K562 (cell line): Measurements from ENCODE around the gene IQCE. TPM values are rescaled to one million over a fixed set of nuclear protein-coding genes. Genes with fewer than 3 reads are reported as not detected.

Source experiments
- ARID4B ChIP-seq: sonication (generic); formaldehyde crosslinking; IDR thresholded peaks from 2 replicates; pipeline ENCODE4 v1.8.0; 2022; ENCODE audit warnings: mild to moderate bottlenecking, missing genetic modification reagents
- KLF16 ChIP-seq: IDR thresholded peaks from 2 replicates; pipeline ENCODE4 v1.6.1; 2016; ENCODE audit warnings: antibody characterized with exemption
- MAFK ChIP-seq: IDR thresholded peaks from 2 replicates; pipeline ENCODE4 v1.6.1; 2011; ENCODE audit warnings: low read length, improper control_type of control experiment
- NFE2 ChIP-seq: IDR thresholded peaks from 2 replicates; pipeline ENCODE4 v1.6.1; 2014; ENCODE audit warnings: antibody characterized with exemption, low read depth
- PHF21A ChIP-seq: fragments of 450-650 bp; IDR thresholded peaks from 2 replicates; pipeline ENCODE4 v1.6.1; 2017; ENCODE audit warnings: low read depth, borderline replicate concordance
- PRPF4 ChIP-seq: fragments of 200-400 bp; formaldehyde crosslinking; IDR thresholded peaks from one replicate; pipeline ENCODE4 v1.6.1; 2017; ENCODE audit warnings: low read length, low read depth, mild to moderate bottlenecking; ENCODE audit not compliant: insufficient read depth, poor library complexity, severe bottlenecking
- SMARCA5 ChIP-seq: fragments of 450-650 bp; IDR thresholded peaks from 2 replicates; pipeline ENCODE4 v1.6.1; 2016
- SMARCE1 ChIP-seq: fragments of 450-650 bp; IDR thresholded peaks from 2 replicates; pipeline ENCODE4 v1.7.1; 2016; ENCODE audit warnings: mild to moderate bottlenecking
- SNRNP70 ChIP-seq: fragments of 200-400 bp; formaldehyde crosslinking; optimal IDR thresholded peaks from 2 replicates; pipeline ENCODE3; 2017; ENCODE audit warnings: low read depth, low read length
- TARDBP ChIP-seq: fragments of 450-650 bp; IDR thresholded peaks from 2 replicates; pipeline ENCODE4 v1.6.1; 2016
- ZFP36 ChIP-seq: fragments of 150-350 bp; IDR thresholded peaks from 2 replicates; pipeline ENCODE4 v1.6.1; 2018; ENCODE audit warnings: low read length, low read depth; ENCODE audit not compliant: partially characterized antibody
- ZNF146 ChIP-seq: IDR thresholded peaks from one replicate; pipeline ENCODE4 v1.6.1; 2018; ENCODE audit warnings: missing compliant biosample characterization; ENCODE audit not compliant: unreplicated experiment
- ZNF407 ChIP-seq: fragments of 450-650 bp; IDR thresholded peaks from 2 replicates; pipeline ENCODE4 v1.6.1; 2016; ENCODE audit warnings: low read depth
- ZNF77 ChIP-seq: fragments of 250-450 bp; sonication (Bioruptor Pico); IDR thresholded peaks from 2 replicates; pipeline ENCODE4 v1.5.0; 2020
- polyA plus RNA-seq, 8 experiments: library from polyadenylated mRNA; depleted of rRNA in 4 of 8; stranded (reverse) in 5 of 8; unstranded in 3 of 8; fragments of >200 nt; fragmentation: Nextera tagmentation in 2 of 8; fragmentation: Illumina TruSeq in 1 of 8; extraction: Ambion mirVana in 2 of 8; extraction: Trizol in 1 of 8; gene quantifications; 2 replicates each; pipeline versions ENCODE4 v1.2.1 to v1.2.3, GENCODE V29; 2011 to 2014; ENCODE audit warnings: inconsistent platforms in 1 of 8, missing spikeins in 1 of 8
- total RNA-seq, 7 experiments: library from RNA; depleted of rRNA in 6 of 7; stranded (reverse); fragments of >200 nt in 6 of 7; fragmentation: Illumina TruSeq in 2 of 7; extraction: Trizol in 2 of 7; gene quantifications; 2 replicates each; pipeline versions ENCODE4 v1.2.1 to v1.2.3, GENCODE V29; 2011 to 2021; ENCODE audit warnings: low replicate concordance in 1 of 7
- TF ChIP-seq, protein P1 (sequence below): fragments of 250-450 bp; sonication (Bioruptor Pico); IDR thresholded peaks from 2 replicates; pipeline ENCODE4 v1.8.0; 2022; ENCODE audit warnings: inconsistent platforms, mild to moderate bottlenecking, moderate library complexity, borderline replicate concordance

The IQCE gene
- total and polyA plus RNA-seq, 9 of the 15 experiments (the other 6 are each of a cell fraction or from before 2014, with no cell fraction given): 0.18 to 8.5 (median 4.2) TPM

DNA sequence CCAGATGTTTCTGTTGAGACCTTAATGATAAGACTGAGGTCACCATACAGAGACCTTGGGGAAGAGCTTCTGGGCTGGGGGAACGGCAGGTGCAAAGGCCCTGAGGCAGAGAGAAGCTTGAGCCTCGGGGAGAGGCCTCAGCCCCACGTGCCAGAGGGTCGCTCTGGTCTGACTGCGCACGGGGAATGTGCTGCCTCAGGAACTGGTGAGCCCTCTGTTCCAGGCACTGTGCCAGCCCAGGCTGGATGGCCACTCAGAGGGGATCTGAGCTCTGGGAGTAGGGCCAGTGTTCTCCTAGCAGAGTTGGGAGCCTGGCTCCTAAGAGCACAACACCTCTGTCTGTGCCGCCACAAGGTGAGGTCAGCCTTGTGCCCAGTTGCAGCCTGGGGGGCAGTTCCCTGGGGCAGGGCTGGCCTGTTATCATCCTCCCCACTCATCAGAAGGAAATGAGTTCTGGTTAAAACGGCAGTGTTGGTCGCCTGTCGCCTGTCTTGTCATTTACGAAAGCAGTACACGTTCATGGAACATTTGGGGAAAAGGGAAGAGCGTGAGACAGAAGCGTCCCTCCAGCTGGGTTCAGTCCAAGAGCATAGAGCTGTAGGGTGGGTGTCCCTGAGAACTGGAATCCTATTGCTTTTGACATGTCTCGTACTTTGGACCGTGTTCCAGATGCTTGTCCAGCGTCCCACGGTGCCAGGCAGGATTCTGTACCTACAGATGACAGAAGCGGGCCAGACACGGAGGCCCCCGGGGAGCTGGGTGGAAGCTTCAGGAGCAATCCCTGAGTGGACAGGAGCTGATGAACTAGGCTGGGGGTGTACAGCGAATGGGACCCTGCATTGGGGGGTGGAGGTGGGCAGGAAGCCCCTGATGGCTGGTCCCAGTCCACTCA is 77.3 kb downstream of the IQCE start (continued):
- no peak for TF ChIP-seq ZNF407
- no peak for TF ChIP-seq ZNF77 (CRISPR knock-in tag)
- no peak for TF ChIP-seq ZFP36
- TF ChIP-seq, protein P1, sequence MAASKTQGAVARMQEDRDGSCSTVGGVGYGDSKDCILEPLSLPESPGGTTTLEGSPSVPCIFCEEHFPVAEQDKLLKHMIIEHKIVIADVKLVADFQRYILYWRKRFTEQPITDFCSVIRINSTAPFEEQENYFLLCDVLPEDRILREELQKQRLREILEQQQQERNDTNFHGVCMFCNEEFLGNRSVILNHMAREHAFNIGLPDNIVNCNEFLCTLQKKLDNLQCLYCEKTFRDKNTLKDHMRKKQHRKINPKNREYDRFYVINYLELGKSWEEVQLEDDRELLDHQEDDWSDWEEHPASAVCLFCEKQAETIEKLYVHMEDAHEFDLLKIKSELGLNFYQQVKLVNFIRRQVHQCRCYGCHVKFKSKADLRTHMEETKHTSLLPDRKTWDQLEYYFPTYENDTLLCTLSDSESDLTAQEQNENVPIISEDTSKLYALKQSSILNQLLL (CRISPR knock-in tag): no peak
- no peak for TF ChIP-seq PHF21A
- no peak for TF ChIP-seq ZNF146 (CRISPR knock-in tag)
- no peak for TF ChIP-seq SMARCE1
- no peak for TF ChIP-seq PRPF4
- peak; percentile 52; the same call in 1 of the 2 replicates for TF ChIP-seq SMARCA5
- no peak for TF ChIP-seq MAFK
- no peak for TF ChIP-seq TARDBP
- TF ChIP-seq KLF16: no peak
- no peak for TF ChIP-seq ARID4B (CRISPR knock-in tag)
- no peak for TF ChIP-seq SNRNP70
- TF ChIP-seq NFE2: no peak
